Peyer's patch (tissue), 4 donors: ENCODE measurements around the gene CCDC15.

Experiments
- POLR2A ChIP-seq, 2 donors: fragments of 450-650 bp; IDR thresholded peaks; one replicate each; pipeline ENCODE4 v1.5.1; 2017; ENCODE audit warnings: antibody characterized with exemption in 2 of 2, mild to moderate bottlenecking in 2 of 2, moderate library complexity in 2 of 2
- TF ChIP-seq, protein P1 (sequence below), 6 experiments: fragments of 450-650 bp in 4 of 6; fragments of 200-600 bp in 2 of 6; sonication (generic) in 1 of 6; IDR thresholded peaks; one replicate each; pipeline ENCODE4 v1.5.1; 2017 to 2019; ENCODE audit warnings: antibody characterized with exemption in 6 of 6, mild to moderate bottlenecking in 3 of 6, moderate library complexity in 1 of 6

DNA sequence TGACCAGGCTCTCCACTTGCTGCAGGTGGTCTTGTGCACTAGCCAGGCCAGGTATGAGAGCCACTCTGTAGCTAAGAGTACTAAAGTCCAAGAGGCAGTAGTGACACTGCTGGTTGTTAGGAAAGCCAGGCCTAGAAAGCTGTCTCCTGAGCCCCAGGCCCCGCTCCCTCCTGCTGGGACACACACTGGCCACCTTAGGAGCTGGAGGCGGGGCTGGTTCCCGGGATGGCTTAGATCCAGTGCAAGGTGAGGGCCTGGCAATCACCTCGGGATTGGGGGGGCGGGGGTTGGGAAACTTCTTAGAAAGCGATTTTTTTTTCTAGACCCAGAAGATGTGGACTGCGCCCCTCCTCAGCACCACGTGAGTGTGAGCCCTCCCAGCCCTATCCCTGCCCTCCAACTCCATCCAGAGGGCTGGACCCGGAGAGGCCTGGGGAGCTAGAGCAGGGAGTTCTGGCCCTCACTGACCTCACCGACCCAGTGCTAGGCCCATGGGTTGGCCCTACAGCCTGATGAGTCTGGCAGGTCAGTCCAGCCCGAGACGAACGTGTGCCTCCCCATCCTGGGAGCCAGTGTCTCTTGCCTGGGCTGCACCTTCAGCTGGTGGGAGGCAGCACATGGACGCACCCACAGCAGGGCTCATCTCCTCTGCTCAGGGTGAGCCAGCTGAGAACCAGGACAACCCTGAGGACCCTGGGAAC lies 127.2 kb downstream of the CCDC15 start:
- TF ChIP-seq, protein P1, sequence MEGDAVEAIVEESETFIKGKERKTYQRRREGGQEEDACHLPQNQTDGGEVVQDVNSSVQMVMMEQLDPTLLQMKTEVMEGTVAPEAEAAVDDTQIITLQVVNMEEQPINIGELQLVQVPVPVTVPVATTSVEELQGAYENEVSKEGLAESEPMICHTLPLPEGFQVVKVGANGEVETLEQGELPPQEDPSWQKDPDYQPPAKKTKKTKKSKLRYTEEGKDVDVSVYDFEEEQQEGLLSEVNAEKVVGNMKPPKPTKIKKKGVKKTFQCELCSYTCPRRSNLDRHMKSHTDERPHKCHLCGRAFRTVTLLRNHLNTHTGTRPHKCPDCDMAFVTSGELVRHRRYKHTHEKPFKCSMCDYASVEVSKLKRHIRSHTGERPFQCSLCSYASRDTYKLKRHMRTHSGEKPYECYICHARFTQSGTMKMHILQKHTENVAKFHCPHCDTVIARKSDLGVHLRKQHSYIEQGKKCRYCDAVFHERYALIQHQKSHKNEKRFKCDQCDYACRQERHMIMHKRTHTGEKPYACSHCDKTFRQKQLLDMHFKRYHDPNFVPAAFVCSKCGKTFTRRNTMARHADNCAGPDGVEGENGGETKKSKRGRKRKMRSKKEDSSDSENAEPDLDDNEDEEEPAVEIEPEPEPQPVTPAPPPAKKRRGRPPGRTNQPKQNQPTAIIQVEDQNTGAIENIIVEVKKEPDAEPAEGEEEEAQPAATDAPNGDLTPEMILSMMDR (IDR thresholded peaks at IDR 0.05): no peak
- no peak for TF ChIP-seq POLR2A (IDR thresholded peaks at IDR 0.05)
